ENCODE results near the gene TBX3. TPM values are rescaled to one million over a fixed set of nuclear protein-coding genes. Genes with fewer than 3 reads are reported as not detected.

TBX3 gene
- total RNA-seq, 1 experiment from 2014 or later: 16.1 TPM

DNA sequence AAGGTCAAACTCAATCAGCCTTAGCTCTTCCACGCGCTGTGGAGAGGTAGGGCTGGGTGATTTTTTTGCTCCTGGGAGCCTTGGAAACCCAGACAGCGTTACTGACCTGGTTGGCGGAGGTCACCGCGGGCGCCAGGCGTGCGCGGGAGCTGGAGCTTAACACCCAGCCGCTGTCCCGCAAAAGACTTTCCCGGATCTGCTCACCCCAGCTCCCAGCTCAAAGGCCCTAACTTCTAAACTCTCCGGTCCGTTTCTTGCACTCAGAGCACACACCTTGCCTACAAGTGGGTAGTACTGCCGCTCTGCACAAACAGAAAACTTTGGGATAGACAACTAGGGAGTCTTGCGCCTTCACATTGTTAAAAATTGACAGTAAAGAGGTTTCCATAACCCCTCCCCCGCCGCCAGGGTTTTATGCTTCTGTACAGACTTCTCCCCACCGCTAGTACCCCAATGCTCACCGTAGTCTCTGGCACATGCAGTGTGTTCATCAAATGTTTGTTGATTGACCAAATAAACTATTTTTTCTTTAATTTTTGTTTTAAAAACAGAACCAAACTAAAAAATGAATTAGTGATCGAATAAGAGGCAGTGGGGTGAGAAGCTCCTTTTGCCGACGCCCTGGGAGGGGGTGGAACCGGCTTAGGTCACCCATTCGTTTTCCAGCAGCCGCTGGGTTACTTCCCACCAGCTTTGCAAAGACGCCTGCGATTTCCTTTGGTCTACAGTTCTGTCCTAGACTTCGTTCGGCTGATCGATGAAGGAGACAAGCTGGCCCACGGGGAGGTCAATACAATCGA is 12.7 kb upstream of the TBX3 start:
- DNase-seq (ENCODE audit: low spot score): no peak

DNA sequence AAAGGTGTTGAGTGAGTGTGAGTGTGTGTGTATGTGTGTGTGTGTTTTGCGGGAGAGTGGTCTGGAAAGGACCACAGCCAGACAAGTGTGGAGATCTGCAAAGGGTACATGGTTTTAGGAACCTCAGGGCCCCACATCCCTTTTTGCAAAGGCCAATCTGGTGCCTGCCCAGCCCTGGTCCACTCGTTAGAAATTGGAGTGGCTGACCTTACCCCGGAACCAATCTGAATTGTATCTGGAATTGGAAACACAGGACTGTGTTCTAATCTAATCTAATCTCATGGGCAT is 11.3 kb upstream of the TBX3 start:
- DNase-seq (ENCODE audit: low spot score): no peak

DNA sequence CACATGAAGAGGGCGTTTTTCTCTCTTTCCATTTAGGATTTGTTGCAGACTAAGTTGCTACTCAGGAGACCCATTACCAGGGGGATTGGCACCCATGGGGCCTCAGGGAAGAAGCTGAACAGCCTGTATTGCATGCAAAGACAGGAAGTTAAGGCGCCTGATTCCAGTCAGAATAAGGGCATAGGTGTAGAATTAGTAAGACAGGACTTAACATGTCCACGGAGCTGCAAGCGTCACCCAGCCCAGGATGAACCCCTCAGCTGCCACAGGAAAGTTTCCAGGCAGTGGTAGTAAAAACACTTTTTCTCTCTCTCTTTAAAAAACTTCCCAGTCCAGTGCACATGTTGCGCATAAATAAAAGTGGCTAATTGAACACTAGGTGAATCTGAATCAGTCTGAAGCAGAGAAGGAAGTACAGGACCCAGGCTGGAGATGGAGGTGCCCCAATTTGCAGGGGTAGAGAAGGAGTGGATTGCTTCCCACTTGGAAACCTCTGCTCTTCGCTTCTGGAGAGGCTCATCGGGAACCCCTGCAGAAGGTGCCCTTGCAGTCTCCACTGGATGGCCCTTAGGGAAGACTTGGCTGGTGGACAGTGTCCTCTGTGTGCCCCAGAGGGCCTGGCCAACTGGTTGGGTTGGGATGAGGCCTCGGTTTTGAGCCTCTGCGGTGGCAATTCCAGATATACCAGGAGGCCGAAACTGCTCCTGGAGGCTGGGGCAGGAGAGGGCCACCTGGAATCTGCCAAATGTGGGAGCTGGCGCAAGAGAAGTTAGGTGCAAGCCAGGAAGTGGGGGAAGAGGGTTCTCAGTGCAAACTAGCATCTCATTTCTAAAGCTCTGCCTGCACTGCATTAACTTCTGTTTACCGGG is 10.7 kb upstream of the TBX3 start:
- no peak for DNase-seq (ENCODE audit: low spot score)

DNA sequence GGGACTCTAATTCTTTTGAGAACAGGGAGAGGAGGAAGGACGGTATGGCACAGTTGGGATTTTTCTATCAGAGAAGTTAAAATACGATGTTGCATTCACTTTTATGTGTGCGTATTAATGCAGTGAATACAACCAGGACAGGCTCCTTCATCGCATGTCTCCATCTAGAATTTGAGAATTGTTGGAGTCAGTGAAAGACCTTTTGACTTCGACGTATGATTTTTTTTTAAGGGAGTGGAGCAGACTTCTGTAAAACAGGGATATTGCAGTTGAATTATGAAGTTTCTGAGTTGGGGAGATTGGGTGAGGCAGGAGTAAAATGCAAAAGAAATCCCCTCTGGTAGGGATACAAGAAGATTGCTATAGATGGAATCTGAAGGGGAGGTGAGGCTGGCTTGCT is 9.6 kb upstream of the TBX3 start:
- no peak for DNase-seq (ENCODE audit: low spot score)

DNA sequence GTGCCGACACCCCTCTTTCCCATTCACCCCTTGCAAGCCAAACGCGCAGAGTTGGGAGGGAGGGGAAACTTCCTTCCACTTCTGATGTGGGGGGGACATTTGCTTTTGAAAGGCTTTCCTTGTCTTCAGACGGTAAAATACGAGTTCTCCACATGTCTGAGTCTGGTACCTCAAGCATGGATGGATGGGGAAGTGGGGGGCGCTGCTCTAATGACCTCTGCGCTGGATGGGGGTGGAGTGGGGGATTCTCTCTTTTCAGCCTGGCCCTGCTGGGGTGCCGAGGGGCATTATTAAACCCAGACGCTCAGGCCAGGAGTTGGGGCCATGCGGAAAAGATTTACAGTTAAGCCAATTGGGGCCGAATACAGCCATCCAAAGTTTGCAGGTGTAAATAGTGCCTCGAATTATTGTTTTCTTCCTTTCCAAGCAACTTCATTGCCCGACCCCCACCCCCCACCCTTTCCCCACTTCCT is 9.1 kb upstream of the TBX3 start:
- no peak for DNase-seq (ENCODE audit: low spot score)

DNA sequence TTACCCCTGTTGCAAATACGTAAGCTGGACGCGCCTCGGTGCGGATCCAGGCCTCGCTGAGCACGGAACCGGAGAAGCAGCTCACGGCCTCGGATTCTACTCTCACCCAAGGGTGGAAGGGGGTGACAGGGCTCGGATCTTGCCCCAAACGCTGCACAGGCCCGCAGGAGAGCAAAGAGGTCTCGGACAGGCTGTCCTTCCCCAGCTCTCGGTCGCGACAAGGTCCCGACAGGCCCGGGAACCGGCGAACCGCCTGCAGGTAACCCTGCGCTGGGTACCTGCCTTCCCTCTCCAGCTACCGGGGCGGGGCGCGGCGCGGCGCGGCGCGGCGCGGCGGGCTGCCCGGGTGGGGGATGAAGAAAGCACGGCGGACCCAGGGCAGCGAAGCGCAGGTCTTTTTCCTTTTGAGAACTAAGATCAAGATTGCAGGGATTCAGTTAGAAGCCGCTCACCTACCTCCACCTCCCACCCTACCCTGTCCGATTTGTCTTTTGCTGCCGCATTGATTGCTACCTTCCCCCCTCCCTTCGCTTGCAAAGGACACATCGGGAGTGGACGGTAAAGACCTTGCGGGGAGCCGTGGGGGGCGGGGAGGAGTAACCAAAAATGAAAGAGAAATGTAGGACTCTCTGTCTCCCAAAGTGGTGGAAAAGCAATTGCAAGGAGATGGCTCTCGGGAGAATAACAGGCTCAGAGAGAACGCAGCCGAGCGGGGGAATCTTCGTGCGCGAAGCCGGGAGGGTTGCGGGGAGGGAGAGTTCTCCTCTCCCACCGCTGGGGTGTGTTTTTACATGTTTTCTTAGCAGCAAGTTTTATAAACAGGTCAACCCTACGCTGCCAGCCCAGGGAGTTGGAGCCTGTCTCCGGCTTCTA is 8.4 kb upstream of the TBX3 start:
- DNase-seq (ENCODE audit: low spot score): no peak

DNA sequence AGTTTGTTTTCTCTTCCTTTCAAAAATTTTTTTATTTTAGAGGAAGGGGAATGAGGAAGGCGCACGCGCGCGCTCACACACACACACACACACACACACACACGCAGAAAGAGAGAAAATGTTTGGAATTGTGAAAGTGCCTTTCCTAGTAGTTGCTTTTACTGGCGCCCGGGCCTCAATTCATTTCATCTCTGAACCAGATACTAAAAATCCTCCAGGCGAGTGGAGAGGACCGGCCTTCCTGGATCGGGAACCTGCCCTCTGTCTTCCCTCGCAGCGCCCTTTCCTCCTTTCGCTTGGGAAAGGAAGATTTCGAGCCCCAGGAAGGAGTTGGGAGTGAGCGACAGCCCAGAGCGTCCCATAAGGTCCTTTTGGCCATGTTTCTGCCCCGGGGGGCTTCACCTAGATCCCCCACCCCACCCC is 7.8 kb upstream of the TBX3 start:
- no peak for DNase-seq (ENCODE audit: low spot score)

DNA sequence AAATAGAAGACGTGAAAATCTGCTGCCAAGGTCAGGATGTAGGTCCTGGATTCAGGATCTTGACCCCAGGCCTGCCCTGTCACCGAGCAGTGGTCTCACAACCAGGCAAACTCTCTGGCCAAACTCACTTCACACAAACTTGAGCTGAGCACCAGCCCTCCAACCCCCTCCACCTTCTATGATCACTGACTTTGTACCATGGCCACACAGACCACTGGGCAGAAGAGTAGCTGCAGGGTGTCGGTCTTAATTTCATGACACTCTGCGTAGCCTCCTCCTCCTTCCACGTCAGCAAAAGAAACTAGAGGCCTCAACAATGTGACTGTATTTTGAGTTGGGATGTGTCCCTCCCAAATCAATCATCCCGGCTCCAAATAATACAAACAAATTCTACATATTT is 7.2 kb upstream of the TBX3 start:
- no peak for DNase-seq (ENCODE audit: low spot score)

DNA sequence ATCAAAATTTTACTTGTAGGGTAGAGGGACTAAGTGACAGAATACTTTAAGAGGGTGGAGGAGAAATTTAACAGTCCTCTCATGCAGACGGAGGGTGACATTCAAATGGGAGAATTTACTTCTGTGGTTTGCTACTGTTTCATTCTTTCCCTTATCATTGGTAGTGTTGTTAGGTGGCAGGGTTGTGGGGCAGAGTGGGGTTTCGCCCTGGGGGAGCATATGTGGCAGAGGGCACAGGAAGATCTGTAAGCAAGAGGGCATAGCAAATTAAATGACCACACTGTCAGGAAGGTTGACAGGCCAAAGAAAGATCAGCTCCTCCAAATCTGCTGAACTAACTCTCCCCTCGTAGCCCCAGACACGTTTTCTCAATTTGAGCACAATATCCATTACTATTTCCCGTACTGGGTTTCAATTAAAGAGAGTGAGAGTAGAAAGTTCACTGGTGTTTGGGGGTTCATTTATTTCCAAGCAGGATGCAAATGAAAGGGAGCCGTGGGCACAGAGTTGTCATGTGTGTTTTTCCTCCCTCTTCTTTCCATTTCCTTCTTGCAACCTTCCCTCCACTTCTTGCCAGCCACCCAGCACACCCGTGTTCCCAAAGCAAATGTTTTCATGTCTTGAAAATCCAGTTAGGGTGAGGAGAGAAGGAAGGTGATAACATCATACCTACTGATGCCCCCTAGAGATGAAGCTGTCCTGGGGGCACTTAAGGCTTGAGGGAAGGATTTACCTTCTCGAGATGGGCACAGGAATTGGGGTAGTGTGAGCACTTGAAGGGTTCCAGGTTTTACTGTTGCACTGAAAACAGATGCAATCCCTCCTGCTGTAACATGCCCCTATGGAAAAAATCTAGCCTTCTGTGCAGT is 6.5 kb upstream of the TBX3 start:
- DNase-seq (ENCODE audit: low spot score): no peak

DNA sequence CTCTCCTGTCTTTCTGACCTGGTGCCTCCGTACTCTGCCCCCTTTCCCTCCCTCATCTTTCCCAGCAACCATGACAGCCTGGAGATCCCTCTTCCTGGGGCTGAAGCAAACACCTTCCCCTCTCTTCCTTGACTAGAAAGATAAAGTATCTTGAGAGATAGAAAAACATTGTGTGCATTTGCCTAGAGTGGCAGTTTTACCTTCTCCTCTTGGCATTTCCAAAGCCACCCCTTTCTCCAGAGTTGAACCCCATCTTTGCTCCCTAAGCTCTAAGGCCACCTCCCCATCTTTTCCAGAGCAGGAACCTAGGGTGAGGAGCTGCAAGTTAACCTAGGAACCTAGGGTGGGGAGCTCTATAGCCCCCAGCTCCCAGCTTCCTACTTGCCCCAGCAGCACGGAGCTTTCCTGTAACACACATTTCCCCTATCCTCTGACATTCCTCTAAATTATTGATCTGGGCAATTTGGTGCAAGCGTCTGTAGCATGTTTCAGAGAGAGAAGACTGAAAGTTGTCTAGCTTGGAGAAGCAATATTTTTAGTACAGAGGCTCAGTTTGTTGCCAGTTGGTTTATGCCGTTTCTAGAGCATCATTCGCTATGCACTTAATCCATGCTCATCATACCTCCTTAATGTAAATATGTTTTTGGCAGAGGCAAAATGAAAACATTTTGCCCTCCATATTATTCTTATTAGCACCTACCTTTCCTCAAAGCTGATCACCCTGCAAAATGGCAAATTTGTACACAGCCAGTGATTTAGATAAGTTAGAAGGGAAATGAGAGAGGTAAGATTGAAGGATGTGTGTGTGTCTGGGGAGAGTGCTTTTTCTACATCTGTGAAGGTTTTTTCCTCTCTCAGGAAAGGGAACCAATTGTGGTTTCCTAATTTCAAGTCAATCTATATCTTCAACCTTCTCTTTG is 5.4 kb upstream of the TBX3 start:
- no peak for DNase-seq (ENCODE audit: low spot score)

DNA sequence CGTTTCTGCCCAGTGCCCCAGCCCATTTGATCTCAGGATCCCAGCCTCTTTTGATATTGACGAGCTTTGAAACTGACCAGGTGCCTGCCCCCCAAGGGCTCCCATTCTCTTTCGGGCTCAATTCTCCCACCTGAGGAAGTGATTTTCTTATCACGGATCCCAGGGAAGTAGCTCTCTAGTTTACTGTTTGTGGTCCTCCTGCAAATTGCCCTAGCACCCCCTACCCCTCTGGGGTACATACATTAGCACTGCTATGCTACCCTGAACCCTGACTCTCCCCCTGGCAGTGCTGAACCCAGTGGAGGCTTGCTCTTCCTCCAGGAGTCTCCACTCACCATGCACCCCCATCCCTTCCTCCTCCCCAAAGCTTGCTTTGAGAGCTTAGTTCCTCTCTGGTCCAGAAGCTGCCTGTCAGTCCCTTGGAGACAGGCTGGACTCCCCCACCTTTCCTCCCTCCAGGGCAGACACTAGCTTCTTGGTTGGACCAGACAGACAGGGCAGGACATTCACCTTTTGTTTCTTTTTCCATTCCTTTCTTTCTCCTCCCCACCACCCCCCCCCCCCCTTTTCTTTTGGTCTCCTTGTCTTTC is 4.4 kb upstream of the TBX3 start:
- DNase-seq (ENCODE audit: low spot score): no peak

DNA sequence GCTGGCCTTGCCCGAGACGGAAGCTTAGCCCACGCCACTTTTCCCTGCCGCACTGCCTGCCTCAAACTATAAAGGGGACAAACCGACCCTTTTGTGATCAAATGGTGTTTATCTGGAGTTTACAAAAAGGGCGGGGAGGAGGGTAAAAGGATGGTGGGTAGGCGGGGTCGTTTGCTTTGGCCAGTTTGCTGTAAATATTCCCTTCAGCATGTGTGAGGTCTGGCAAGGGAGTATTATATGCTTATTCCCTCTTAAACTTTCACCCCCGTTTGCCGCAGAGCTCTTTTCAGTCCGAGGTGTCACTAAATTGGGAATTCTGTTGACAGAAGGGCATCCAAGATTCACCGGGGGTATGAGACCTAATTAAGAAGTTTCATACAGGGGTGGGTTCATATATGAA is 3.8 kb upstream of the TBX3 start:
- DNase-seq (ENCODE audit: low spot score): no peak

DNA sequence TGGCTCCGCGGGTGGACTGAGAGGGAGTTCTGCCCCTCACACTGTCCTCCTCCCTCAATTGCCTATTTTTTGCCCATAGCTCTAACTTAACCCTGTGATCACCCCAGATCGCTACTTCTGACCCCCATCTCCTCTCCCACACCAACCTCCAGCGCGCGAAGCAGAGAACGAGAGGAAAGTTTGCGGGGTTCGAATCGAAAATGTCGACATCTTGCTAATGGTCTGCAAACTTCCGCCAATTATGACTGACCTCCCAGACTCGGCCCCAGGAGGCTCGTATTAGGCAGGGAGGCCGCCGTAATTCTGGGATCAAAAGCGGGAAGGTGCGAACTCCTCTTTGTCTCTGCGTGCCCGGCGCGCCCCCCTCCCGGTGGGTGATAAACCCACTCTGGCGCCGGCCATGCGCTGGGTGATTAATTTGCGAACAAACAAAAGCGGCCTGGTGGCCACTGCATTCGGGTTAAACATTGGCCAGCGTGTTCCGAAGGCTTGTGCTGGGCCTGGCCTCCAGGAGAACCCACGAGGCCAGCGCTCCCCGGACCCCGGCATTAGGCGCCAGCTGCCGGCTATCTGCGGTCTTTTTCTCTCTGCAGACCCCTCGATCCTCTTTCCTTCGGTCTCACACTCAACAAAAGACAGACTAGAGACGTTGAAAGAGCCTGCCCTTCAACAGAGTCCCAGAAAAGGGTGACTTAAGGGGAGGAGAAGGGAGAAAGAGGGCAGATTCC is 3.0 kb upstream of the TBX3 start:
- no peak for DNase-seq (ENCODE audit: low spot score)

DNA sequence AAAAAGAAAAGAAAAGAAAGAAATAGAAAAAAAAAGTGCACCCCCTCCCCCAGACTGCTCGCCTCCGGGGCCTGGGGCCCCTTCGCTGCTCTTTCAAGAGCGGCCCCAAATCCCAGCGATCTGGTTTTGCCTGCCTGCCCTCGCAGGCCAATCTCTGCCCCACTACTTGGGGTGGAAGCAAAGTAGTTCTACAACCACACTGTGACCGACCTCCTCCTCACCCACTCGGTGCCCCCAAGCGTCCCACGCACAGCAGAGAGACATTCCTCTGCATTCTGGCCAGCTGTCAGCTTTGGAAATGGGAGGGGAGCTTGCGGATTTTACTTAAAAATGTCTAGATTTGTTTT is 2.4 kb upstream of the TBX3 start:
- no peak for DNase-seq (ENCODE audit: low spot score)

DNA sequence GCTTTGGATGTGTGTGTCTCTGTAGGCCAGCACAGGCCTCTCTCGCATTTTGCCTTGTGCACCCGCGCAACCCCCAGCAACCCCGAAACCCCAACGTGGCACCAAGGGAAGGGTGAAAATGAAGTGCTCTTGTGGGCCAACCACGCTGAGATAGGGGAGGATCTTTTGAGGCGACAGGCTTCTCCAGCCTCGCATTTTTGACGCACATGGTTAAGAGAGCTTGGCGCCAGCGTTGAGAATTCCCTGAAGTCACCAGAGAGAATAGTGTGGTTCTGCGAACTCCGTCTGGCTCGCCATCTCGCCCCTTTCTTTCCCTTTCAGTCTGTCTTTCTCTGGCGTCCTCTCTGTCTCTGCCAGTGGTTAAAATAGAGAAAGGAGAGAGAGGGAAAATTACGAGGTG is 1.9 kb upstream of the TBX3 start:
- DNase-seq (ENCODE audit: low spot score): no peak

DNA sequence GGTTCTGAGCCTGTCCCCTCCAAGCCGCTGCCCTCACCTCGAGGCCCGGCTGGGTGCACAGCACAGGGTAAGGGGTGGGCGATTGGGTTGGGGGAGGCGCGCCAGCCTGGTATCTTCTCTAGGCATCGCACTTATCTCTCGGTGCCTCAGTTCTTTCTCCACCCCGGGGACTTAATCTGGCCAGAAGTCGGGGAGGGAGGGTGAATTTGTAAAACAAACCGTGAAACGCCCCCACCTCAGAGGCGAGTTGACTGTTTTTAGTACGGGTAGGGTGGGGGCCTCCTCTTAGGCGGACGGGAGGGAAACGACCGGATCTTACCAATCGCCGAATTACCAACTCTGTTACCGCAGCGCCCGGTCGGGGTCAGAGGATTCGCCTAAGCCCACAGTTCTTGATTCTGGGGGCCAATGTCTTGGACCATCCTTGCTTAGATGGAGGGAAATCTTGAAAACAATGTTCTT is 1.4 kb upstream of the TBX3 start:
- no peak for DNase-seq (ENCODE audit: low spot score)

DNA sequence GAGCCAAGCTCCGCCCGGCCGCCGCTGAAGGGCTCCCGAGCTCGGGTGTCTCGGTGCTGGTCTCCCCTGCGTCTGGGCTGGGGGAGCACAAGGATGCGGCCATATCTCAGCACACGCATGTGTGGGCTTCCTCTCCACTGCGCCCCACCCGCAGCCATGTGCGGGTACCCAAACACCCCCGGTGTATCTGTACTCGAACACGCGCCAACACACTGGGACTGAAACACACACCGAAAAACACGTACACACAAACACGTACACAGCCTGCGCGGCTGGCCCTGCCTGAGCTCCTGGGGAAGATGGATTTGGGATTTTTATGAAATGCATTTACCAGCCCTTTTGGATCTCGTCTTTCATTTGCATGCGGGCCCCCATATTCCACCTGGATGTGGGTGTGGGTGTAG is 897 bp upstream of the TBX3 start:
- DNase-seq (ENCODE audit: low spot score): peak; percentile 14

DNA sequence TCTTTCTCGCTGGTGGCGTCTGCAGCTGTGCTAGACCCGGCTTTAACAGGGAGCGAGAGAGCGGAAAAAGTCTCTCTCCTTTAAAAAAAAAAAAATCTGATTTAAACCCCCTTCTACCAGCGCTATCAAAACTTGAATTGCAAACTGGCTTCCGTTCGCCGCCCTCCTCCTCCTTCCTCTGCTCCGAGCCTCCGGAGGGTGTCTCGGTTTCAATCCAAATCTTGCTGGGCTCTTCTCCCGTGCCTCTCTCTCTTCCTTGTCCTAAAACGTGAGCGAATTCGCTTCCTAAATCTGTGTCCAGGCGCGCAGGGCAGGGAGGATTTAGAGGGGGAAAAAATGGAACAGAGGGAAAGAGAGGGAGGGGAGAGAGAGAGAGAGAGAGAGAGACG is 272 bp downstream of the TBX3 start:
- DNase-seq (ENCODE audit: low spot score): no peak

All from H4 (cell line).